CD4-positive, alpha-beta T cell (primary cell): ENCODE results near the gene FAM13C. TPM values are rescaled to one million over a fixed set of nuclear protein-coding genes. Genes with fewer than 3 reads are reported as not detected.
"Not testable (repeated sequence)": the region's sequence is repeated elsewhere in the genome, so short reads cannot be mapped to it uniquely, and the experiment has no call there.

ENCODE experiments used
- ATAC-seq: fragments of 200-7000 bp; cut with Tn5 transposase; one replicate; pipeline ENCODE4 v1.10.0; 2022; ENCODE audit warnings: mild to moderate bottlenecking; ENCODE audit not compliant: poor library complexity
- CTCF ChIA-PET: fragments of 350-600 bp; sonication (Branson Sonifier 250); formaldehyde crosslinking; loops from one replicate; lab custom pipeline; 2021; ENCODE audit warnings: antibody characterized with exemption, inconsistent platforms; lab: Charles Lee
- POLR2A ChIA-PET: fragments of 350-600 bp; sonication (Branson Sonifier 250); formaldehyde crosslinking; loops from one replicate; lab custom pipeline; 2021; ENCODE audit warnings: antibody characterized with exemption, inconsistent platforms; lab: Charles Lee
- DNase-seq, 14 experiments: peaks; one replicate each; pipeline ENCODE4 v3.0.0-alpha.2; 2013 to 2020; ENCODE audit warnings: mixed read lengths in 2 of 14
- H3K27ac ChIP-seq, 2 donors: one replicate each; pipeline versions ENCODE4 v1.5.1 to v1.7.0; 2013; ENCODE audit warnings: low read length in 2 of 2, low read depth in 1 of 2, mild to moderate bottlenecking in 1 of 2
- H3K27me3 ChIP-seq, 2 experiments: 1 replicate in 1 of 2; 2 replicates in 1 of 2; pipeline versions ENCODE4 v1.6.1 to v1.7.0; 2013; ENCODE audit warnings: low read length in 2 of 2, control low read depth in 1 of 2, mild to moderate bottlenecking in 1 of 2, moderate library complexity in 1 of 2; ENCODE audit not compliant: insufficient read depth in 2 of 2, control insufficient read depth in 1 of 2
- H3K36me3 ChIP-seq: one replicate; pipeline ENCODE4 v1.6.1; 2013; ENCODE audit warnings: low read length, control low read depth; ENCODE audit not compliant: insufficient read depth
- H3K4me1 ChIP-seq: one replicate; pipeline ENCODE4 v1.6.1; 2013; ENCODE audit warnings: low read length, control low read depth; ENCODE audit not compliant: insufficient read depth
- H3K4me3 ChIP-seq: one replicate; pipeline ENCODE4 v1.5.1; 2013; ENCODE audit warnings: mild to moderate bottlenecking, low read length, moderate library complexity
- H3K9me3 ChIP-seq, 2 experiments: 1 replicate in 1 of 2; 2 replicates in 1 of 2; pipeline versions ENCODE4 v1.6.1 to v1.7.0; 2013; ENCODE audit warnings: low read length in 2 of 2, mild to moderate bottlenecking in 2 of 2, control low read depth in 1 of 2, moderate library complexity in 1 of 2; ENCODE audit not compliant: control insufficient read depth in 1 of 2, insufficient read depth in 1 of 2
- H3K27ac Mint-ChIP-seq: one replicate; pipeline ENCODE4 v1.8.0; 2020; ENCODE audit warnings: mixed read lengths
- H3K27me3 Mint-ChIP-seq: one replicate; pipeline ENCODE4 v1.8.0; 2021; ENCODE audit warnings: mixed read lengths
- H3K36me3 Mint-ChIP-seq: one replicate; pipeline ENCODE4 v1.8.0; 2021; ENCODE audit warnings: low read depth, mixed read lengths
- H3K4me1 Mint-ChIP-seq: one replicate; pipeline ENCODE4 v1.8.0; 2021; ENCODE audit warnings: low read depth, mixed read lengths
- H3K4me3 Mint-ChIP-seq: one replicate; pipeline ENCODE4 v1.8.0; 2020; ENCODE audit warnings: mild to moderate bottlenecking, mixed read lengths
- H3K9me3 Mint-ChIP-seq: one replicate; pipeline ENCODE4 v1.8.0; 2020; ENCODE audit warnings: mixed read lengths
- intact Hi-C, 2 experiments: fragments of 100-400 bp; cut with DNase I in 1 of 2; cut with micrococcal nuclease in 1 of 2; formaldehyde crosslinking; loops; one replicate each; pipeline versions ENCODE4 v1.15.1 to v1.9.0; 2023 to 2025; cut with DNase I, micrococcal nuclease
- total RNA-seq, 174 experiments: library from RNA in 2 of 174; stranded (reverse) in 2 of 174; gene quantifications; one replicate each; pipeline ENCODE4 v1.2.3 and lab custom pipeline; 2021 to 2026
- TF ChIP-seq, protein P1 (sequence below): fragments of 200-600 bp; IDR thresholded peaks from one replicate; pipeline ENCODE4 v1.8.0; 2022; ENCODE audit warnings: antibody characterized with exemption, mild to moderate bottlenecking

Gene FAM13C
- total RNA-seq, 2 experiments from 2014 or later: not detected

DNA sequence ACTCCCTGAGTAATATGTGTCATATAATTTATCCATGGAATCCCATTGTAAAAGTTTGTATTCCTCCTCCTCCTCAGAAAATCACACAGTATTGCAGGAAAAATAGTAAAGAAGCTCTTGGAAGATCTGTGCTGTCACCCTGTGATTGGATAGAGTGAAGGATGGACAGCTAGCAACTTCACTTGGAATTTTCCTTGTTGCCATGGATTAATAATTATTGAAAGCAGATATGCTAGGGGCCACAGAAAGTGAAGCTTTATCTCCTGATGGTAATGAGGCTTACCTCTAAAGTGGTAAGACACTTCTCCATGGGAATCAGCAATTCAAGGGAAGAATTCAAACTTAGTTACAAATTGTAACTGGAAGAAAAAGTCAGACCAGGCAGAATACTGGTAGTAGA is 137.1 kb downstream of the FAM13C start:
- POLR2A ChIA-PET: no interaction called here
- Histone ChIP-seq H3K27me3 (no peaks in the 10 kb centered on the region), H3K9me3 (no peaks in the 10 kb centered on the region), H3K4me1 (no peaks in the 10 kb centered on the region), H3K4me3 (no peak overlapping the region), H3K27ac (no peak overlapping the region), H3K36me3 (no peaks in the 10 kb centered on the region)
- Mint-ChIP-seq H3K4me1 (no peaks in the 10 kb centered on the region), H3K27ac (no peak overlapping the region), H3K4me3 (no peak overlapping the region), H3K27me3 (no peaks in the 10 kb centered on the region), H3K9me3 (no peaks in the 10 kb centered on the region), H3K36me3 (no peaks in the 10 kb centered on the region)
- TF ChIP-seq, protein P1, sequence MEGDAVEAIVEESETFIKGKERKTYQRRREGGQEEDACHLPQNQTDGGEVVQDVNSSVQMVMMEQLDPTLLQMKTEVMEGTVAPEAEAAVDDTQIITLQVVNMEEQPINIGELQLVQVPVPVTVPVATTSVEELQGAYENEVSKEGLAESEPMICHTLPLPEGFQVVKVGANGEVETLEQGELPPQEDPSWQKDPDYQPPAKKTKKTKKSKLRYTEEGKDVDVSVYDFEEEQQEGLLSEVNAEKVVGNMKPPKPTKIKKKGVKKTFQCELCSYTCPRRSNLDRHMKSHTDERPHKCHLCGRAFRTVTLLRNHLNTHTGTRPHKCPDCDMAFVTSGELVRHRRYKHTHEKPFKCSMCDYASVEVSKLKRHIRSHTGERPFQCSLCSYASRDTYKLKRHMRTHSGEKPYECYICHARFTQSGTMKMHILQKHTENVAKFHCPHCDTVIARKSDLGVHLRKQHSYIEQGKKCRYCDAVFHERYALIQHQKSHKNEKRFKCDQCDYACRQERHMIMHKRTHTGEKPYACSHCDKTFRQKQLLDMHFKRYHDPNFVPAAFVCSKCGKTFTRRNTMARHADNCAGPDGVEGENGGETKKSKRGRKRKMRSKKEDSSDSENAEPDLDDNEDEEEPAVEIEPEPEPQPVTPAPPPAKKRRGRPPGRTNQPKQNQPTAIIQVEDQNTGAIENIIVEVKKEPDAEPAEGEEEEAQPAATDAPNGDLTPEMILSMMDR: no peak
- no peak for DNase-seq
- CTCF ChIA-PET: no interaction called here
- ATAC-seq: no peak
- intact Hi-C loops: no loop called here

DNA sequence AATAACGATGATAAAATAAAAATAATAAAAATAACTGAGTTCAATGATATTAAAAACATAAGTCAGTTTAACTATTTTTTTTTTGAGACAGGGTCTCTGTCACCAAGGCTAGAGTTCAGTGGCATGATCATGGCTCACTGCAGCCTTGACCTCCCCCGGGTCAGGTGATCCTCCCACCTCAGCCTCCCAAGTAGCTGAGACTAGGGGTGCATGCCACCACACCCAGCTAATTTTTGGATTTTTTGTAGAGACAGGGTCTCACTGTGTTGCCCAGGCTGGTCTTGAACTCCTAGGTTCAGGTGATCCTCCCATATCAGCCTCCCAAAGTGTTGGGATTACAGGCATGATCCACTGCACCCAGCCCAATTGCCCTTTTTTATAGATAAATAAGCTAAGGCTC is 138.8 kb downstream of the FAM13C start:
- DNase-seq, H3K9me3 Mint-ChIP-seq, H3K4me1 Mint-ChIP-seq, H3K27ac Mint-ChIP-seq, H3K9me3 ChIP-seq, H3K4me3 Mint-ChIP-seq, H3K27me3 Mint-ChIP-seq, H3K36me3 Mint-ChIP-seq, H3K4me1 ChIP-seq, ATAC-seq, H3K27ac ChIP-seq, H3K4me3 ChIP-seq, POLR2A ChIA-PET, H3K36me3 ChIP-seq, intact Hi-C loops, H3K27me3 ChIP-seq, CTCF ChIA-PET: not testable (repeated sequence)

DNA sequence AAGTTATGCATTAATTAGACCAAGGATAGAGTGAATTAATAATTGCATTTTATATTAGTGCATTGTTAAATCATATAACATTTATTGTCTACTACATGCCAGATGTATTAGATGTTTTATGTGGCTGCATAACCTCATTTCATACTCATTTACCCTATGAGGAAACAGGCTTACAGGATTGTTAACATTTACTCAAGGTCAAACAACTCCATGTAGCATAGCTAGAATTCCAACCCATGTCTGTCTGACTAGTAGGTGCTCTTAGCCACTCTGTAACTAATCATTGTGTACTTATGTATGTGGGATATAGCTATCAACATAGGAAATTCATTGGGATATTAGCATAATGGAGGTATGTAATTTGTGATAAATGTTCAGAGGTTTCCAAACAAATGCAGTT is 139.6 kb downstream of the FAM13C start:
- H3K4me3 ChIP-seq: no peak overlapping the region
- TF ChIP-seq, protein P1: no peak
- Mint-ChIP-seq H3K27ac (no peak overlapping the region), H3K4me3 (no peak overlapping the region), H3K4me1 (no peaks in the 10 kb centered on the region), H3K27me3 (no peaks in the 10 kb centered on the region), H3K36me3 (no peaks in the 10 kb centered on the region), H3K9me3 (no peaks in the 10 kb centered on the region)
- ChIA-PET CTCF (no interaction called here), POLR2A (no interaction called here)
- no peaks in the 10 kb centered on the region for H3K36me3 ChIP-seq
- H3K9me3 ChIP-seq: no peaks in the 10 kb centered on the region
- no peaks in the 10 kb centered on the region for H3K4me1 ChIP-seq
- H3K27ac ChIP-seq: no peak overlapping the region
- intact Hi-C loops: no loop called here
- H3K27me3 ChIP-seq: no peaks in the 10 kb centered on the region
- DNase-seq (no peak), ATAC-seq (no peak)

DNA sequence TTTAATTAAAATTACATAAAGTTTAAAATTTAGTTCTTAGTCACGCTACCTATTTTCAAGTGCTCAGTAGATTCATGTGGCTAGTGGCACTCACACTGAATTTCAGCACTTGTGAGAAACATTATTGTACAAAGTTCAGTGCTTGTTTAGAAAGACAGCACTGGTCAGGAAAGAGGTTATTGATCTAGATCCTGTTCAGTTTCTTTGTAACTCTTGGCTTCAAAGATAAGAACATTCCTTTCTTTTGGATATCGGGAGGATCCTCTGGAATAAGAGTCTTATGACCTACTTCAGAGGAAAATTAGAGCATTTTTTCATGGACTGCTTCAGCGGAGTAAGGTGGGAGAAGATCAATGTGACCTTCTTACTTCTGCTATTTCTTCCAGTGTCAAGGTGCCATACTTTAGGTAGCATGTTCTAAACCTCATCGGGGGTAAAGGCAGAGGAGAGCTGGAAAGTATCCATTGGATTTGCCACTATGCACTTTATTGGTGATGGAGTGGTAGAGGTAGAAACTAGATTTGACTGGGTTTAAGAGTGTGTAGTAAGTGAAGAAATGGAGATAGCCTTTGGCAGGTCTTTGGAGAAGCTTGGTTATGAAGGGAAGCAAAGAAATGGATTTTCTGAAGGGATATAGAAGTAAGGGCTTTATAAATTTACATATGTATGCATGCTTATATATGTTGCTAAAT is 146.0 kb downstream of the FAM13C start:
- CTCF ChIA-PET: no interaction called here
- no peaks in the 10 kb centered on the region for H3K9me3 Mint-ChIP-seq
- H3K27ac ChIP-seq: no peak overlapping the region
- no peak for DNase-seq
- no peak overlapping the region for H3K4me3 Mint-ChIP-seq
- H3K36me3 ChIP-seq: no peaks in the 10 kb centered on the region
- no peaks in the 10 kb centered on the region for H3K4me1 ChIP-seq
- no peak for ATAC-seq
- no peaks in the 10 kb centered on the region for H3K27me3 ChIP-seq
- TF ChIP-seq, protein P1: no peak
- no peaks in the 10 kb centered on the region for H3K9me3 ChIP-seq
- intact Hi-C loops: no loop called here
- H3K4me1 Mint-ChIP-seq: no peaks in the 10 kb centered on the region
- no peak overlapping the region for H3K4me3 ChIP-seq
- no peaks in the 10 kb centered on the region for H3K36me3 Mint-ChIP-seq
- no peaks in the 10 kb centered on the region for H3K27me3 Mint-ChIP-seq
- no peak overlapping the region for H3K27ac Mint-ChIP-seq
- POLR2A ChIA-PET: no interaction called here
